ENCODE data around the gene PARD6G. TPM values are rescaled to one million over a fixed set of nuclear protein-coding genes. Genes with fewer than 3 reads are reported as not detected.

PARD6G gene
- total RNA-seq, 1 experiment from 2014 or later: 0.15 TPM

DNA sequence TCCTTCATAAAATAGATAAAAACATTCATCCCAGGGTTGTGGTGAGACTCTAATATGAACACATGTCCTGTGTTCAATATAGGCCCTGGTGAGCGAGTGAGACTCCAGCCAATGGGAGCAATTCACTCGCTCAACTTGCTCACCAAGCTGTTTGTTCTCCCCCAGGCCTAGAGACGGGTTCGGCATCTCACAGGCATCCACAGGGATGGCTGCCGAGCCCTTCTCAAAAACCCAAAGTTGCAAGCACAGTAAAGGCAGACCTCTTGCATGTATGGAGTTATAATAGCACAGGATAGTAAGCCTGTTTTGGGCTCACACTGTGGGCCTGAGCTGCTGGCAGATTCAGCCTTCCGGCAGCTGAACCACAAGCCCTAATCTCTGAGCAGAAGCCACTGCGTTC is 15.7 kb downstream of the PARD6G start:
- TF ChIP-seq, protein P1, sequence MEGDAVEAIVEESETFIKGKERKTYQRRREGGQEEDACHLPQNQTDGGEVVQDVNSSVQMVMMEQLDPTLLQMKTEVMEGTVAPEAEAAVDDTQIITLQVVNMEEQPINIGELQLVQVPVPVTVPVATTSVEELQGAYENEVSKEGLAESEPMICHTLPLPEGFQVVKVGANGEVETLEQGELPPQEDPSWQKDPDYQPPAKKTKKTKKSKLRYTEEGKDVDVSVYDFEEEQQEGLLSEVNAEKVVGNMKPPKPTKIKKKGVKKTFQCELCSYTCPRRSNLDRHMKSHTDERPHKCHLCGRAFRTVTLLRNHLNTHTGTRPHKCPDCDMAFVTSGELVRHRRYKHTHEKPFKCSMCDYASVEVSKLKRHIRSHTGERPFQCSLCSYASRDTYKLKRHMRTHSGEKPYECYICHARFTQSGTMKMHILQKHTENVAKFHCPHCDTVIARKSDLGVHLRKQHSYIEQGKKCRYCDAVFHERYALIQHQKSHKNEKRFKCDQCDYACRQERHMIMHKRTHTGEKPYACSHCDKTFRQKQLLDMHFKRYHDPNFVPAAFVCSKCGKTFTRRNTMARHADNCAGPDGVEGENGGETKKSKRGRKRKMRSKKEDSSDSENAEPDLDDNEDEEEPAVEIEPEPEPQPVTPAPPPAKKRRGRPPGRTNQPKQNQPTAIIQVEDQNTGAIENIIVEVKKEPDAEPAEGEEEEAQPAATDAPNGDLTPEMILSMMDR (conservative IDR thresholded peaks at IDR 0.05): no peak
- no peak for TF ChIP-seq EZH2 (IDR thresholded peaks at IDR 0.05; ENCODE audit: low read depth)
- intact Hi-C loops (cut with micrococcal nuclease; ENCODE audit: unreplicated experiment): no loop called here
- Histone ChIP-seq H3K36me3 (ENCODE audit: low read depth) (no peaks in the 10 kb centered on the region), H3K27me3 (ENCODE audit: insufficient read depth, low read depth) (peaks cover 7% of the 10 kb centered on the region), H3F3A (ENCODE audit: insufficient read depth, low read depth) (no peaks in the 10 kb centered on the region), H3K79me2 (ENCODE audit: low read depth) (no peaks in the 10 kb centered on the region), H3K27ac (no peak overlapping the region), H3K4me1 (replicated peaks; ENCODE audit: insufficient read depth) (no peaks in the 10 kb centered on the region), H4K20me1 (ENCODE audit: insufficient read depth) (no peaks in the 10 kb centered on the region), H2AFZ (no peak overlapping the region), H3K9me3 (ENCODE audit: insufficient read depth, low read depth) (no peaks in the 10 kb centered on the region), H3K4me3 (no peak overlapping the region), H3K4me2 (no peak overlapping the region), H3K9me2 (ENCODE audit: insufficient read depth) (no peaks in the 10 kb centered on the region)
- no peak for DNase-seq
- BruUV-seq (replicated peaks): no TSS peak
- CTCF ChIA-PET: no interaction called here
- POLR2A ChIA-PET (ENCODE audit: unreplicated experiment): interaction anchor here (0.7 kb wide), 1 partner anchor 85 kb away, joined by 10 read pairs; no protein-coding TSS in a partner anchor

DNA sequence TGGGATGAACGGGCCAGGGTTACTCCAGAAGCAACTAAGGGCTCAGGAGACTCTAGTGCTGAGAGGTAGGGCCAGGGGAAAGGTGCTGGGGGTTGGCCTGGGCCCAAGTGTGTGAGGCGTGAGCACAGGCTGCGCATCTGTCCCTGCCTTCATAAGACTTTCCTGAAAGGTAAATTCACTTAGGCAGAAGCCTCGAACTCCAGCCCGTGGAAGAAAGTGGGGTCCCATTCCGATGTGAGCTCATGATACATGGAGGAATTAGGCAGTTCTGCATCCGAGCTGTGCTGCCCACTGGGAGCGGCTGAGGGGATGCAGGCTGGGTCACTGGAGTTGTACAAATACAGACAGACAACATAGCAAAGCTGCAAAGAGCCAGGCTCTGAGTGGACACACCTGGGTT is 16.2 kb downstream of the PARD6G start:
- Histone ChIP-seq H3F3A (ENCODE audit: insufficient read depth, low read depth) (no peaks in the 10 kb centered on the region), H3K4me3 (no peak overlapping the region), H3K9me2 (ENCODE audit: insufficient read depth) (no peaks in the 10 kb centered on the region), H3K79me2 (ENCODE audit: low read depth) (no peaks in the 10 kb centered on the region), H3K27me3 (ENCODE audit: insufficient read depth, low read depth) (peaks cover 12% of the 10 kb centered on the region), H3K4me1 (replicated peaks; ENCODE audit: insufficient read depth) (no peaks in the 10 kb centered on the region), H3K9me3 (ENCODE audit: insufficient read depth, low read depth) (no peaks in the 10 kb centered on the region), H4K20me1 (ENCODE audit: insufficient read depth) (no peaks in the 10 kb centered on the region), H3K36me3 (ENCODE audit: low read depth) (no peaks in the 10 kb centered on the region), H3K4me2 (no peak overlapping the region), H3K27ac (no peak overlapping the region), H2AFZ (no peak overlapping the region)
- ChIA-PET CTCF (no interaction called here), POLR2A (ENCODE audit: unreplicated experiment) (no interaction called here)
- intact Hi-C loops (cut with micrococcal nuclease; ENCODE audit: unreplicated experiment): no loop called here
- no peak for DNase-seq
- no TSS peak for BruUV-seq (replicated peaks)
- no peak for TF ChIP-seq EZH2 (IDR thresholded peaks at IDR 0.05; ENCODE audit: low read depth)
- TF ChIP-seq, protein P1 (conservative IDR thresholded peaks at IDR 0.05): no peak

DNA sequence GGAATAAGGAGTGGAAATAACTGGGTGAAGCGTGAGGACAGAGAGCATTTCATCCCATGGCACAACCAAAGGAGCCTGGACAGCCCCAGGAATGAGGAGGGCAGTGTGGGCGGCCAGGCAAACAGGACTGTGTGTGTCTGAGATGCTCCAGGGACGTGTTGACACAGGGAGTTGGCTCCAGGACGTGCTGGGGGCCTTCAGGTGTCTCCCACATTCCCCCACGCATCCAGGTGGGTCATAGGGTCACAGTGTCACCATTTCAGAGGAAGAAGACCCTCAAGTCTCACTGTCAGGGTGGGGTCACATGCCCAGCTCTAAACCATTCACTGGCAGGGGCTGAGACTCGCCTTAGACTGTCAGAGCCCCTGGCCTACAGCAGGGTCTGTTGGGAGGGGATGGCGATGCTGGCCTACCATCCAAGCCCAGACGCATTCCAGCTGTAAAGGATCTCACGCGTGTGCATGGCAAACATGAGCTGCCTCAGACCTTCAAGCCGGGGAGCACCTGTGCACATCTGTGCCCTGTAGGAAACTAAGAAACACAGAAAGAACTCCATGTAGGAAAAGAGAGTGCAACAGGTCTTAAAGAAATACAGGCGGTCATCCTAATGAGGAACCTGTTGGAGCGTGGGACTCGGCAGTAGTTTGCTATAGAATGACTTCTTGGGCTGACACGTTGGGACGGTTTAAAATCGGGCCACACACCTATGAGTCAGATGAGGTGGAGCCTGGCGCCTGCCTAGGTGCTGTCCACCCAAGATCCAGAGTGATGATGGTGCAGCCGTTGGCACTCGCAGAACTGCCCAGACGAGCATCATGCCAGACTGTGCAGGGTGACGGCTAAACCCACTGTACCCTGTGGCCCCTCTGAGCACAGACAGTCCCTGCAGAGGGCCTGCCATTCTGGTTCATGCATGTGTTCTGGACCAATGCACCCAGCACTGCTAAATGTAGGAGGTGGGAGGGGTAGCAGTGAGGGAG is 17.3 kb downstream of the PARD6G start:
- intact Hi-C loops (cut with micrococcal nuclease; ENCODE audit: unreplicated experiment): no loop called here
- no TSS peak for BruUV-seq (replicated peaks)
- Histone ChIP-seq H3K9me2 (ENCODE audit: insufficient read depth) (no peaks in the 10 kb centered on the region), H3K4me3 (no peak overlapping the region), H3K4me1 (replicated peaks; ENCODE audit: insufficient read depth) (no peaks in the 10 kb centered on the region), H2AFZ (no peak overlapping the region), H3K9me3 (ENCODE audit: insufficient read depth, low read depth) (no peaks in the 10 kb centered on the region), H3K36me3 (ENCODE audit: low read depth) (no peaks in the 10 kb centered on the region), H3F3A (ENCODE audit: insufficient read depth, low read depth) (no peaks in the 10 kb centered on the region), H3K27me3 (ENCODE audit: insufficient read depth, low read depth) (peaks cover 12% of the 10 kb centered on the region), H4K20me1 (ENCODE audit: insufficient read depth) (no peaks in the 10 kb centered on the region), H3K79me2 (ENCODE audit: low read depth) (no peaks in the 10 kb centered on the region), H3K27ac (no peak overlapping the region), H3K4me2 (no peak overlapping the region)
- TF ChIP-seq, protein P1 (conservative IDR thresholded peaks at IDR 0.05): no peak
- POLR2A ChIA-PET (ENCODE audit: unreplicated experiment): no interaction called here
- CTCF ChIA-PET: no interaction called here
- no peak for DNase-seq
